Mesenchymal stem cell (in vitro differentiated cells and primary cell): ENCODE data around the gene CHCHD4.

Experiments used
- DNase-seq: peaks from one replicate; pipeline ENCODE4 v3.0.0-alpha.2; 2013
- H2AFZ ChIP-seq: one replicate; pipeline ENCODE4 v1.6.1; 2013; ENCODE audit warnings: low read depth, mild to moderate bottlenecking, control low read depth, inconsistent platforms, low read length, moderate library complexity
- H2AK5ac ChIP-seq: 2 replicates; pipeline ENCODE4 v1.6.1; 2013; ENCODE audit warnings: low read length, moderate library complexity, mild to moderate bottlenecking, inconsistent platforms; ENCODE audit not compliant: severe bottlenecking
- H2BK120ac ChIP-seq: one replicate; pipeline ENCODE4 v1.6.1; 2013; ENCODE audit warnings: low read depth, mild to moderate bottlenecking, inconsistent platforms, low read length, moderate library complexity
- H2BK12ac ChIP-seq, 2 experiments: one replicate each; pipeline ENCODE4 v1.6.1; 2013; ENCODE audit warnings: inconsistent platforms in 2 of 2, low read length in 2 of 2, mild to moderate bottlenecking in 2 of 2, moderate library complexity in 2 of 2, control low read depth in 1 of 2
- H2BK15ac ChIP-seq: one replicate; pipeline ENCODE4 v1.6.1; 2013; ENCODE audit warnings: mild to moderate bottlenecking, low read depth, inconsistent platforms; ENCODE audit not compliant: poor library complexity, severe bottlenecking
- H2BK5ac ChIP-seq: 2 replicates; pipeline ENCODE4 v1.6.1; 2013; ENCODE audit warnings: low read depth, mild to moderate bottlenecking, low read length, control low read depth, inconsistent platforms; ENCODE audit not compliant: poor library complexity, severe bottlenecking
- H3K14ac ChIP-seq, 2 experiments: one replicate each; pipeline ENCODE4 v1.6.1; 2013; ENCODE audit warnings: inconsistent platforms in 2 of 2, low read length in 2 of 2, control low read depth in 1 of 2, mild to moderate bottlenecking in 1 of 2, moderate library complexity in 1 of 2
- H3K18ac ChIP-seq, 2 experiments: one replicate each; pipeline ENCODE4 v1.6.1; 2013; ENCODE audit warnings: inconsistent platforms in 2 of 2, low read length in 2 of 2, control low read depth in 1 of 2, low read depth in 1 of 2, mild to moderate bottlenecking in 1 of 2
- H3K23ac ChIP-seq, 2 experiments: one replicate each; pipeline ENCODE4 v1.6.1; 2013; ENCODE audit warnings: inconsistent platforms in 2 of 2, low read length in 2 of 2, mild to moderate bottlenecking in 2 of 2, moderate library complexity in 2 of 2, control low read depth in 1 of 2
- H3K27ac ChIP-seq: 2 replicates; pipeline ENCODE4 v1.5.1; 2013; ENCODE audit warnings: mild to moderate bottlenecking, moderate library complexity, low read length, control low read depth, inconsistent platforms; ENCODE audit not compliant: poor library complexity, severe bottlenecking
- H3K27me3 ChIP-seq, 2 experiments: 2 replicates each; pipeline versions ENCODE4 v1.6.1 to v1.7.0; 2013; ENCODE audit warnings: low read length in 2 of 2, mild to moderate bottlenecking in 2 of 2, moderate library complexity in 2 of 2, control low read depth in 1 of 2, inconsistent platforms in 1 of 2; ENCODE audit not compliant: control insufficient read depth in 1 of 2, insufficient read depth in 1 of 2
- H3K36me3 ChIP-seq, 2 experiments: 2 replicates each; pipeline versions ENCODE4 v1.6.1 to v1.7.0; 2013; ENCODE audit warnings: low read length in 2 of 2, control low read depth in 1 of 2, inconsistent platforms in 1 of 2, low read depth in 1 of 2, mild to moderate bottlenecking in 1 of 2; ENCODE audit not compliant: insufficient read depth in 2 of 2, control insufficient read depth in 1 of 2
- H3K4ac ChIP-seq, 2 experiments: one replicate each; pipeline ENCODE4 v1.6.1; 2013; ENCODE audit warnings: inconsistent platforms in 2 of 2, low read length in 2 of 2, mild to moderate bottlenecking in 2 of 2, moderate library complexity in 2 of 2, control low read depth in 1 of 2, low read depth in 1 of 2
- H3K4me1 ChIP-seq: 2 replicates; pipeline ENCODE4 v1.6.1; 2013; ENCODE audit warnings: low read depth, low read length, control low read depth; ENCODE audit not compliant: control insufficient read depth, insufficient read depth
- H3K4me2 ChIP-seq: 2 replicates; pipeline ENCODE4 v1.6.1; 2013; ENCODE audit warnings: low read length, mild to moderate bottlenecking, inconsistent platforms; ENCODE audit not compliant: poor library complexity, severe bottlenecking
- H3K4me3 ChIP-seq, 2 experiments: 2 replicates each; pipeline versions ENCODE4 v1.5.1 to v1.7.0; 2013; ENCODE audit warnings: low read length in 2 of 2, mild to moderate bottlenecking in 2 of 2, control low read depth in 1 of 2, low read depth in 1 of 2; ENCODE audit not compliant: insufficient read depth in 1 of 2
- H3K79me1 ChIP-seq: replicated peaks from 2 replicates; pipeline ENCODE4 v1.6.1; 2013; ENCODE audit warnings: mild to moderate bottlenecking, control low read depth, low read length, inconsistent platforms; ENCODE audit not compliant: poor library complexity, severe bottlenecking
- H3K9ac ChIP-seq: 2 replicates; pipeline ENCODE4 v1.7.0; 2013; ENCODE audit warnings: mild to moderate bottlenecking, low read length, moderate library complexity
- H3K9me3 ChIP-seq: 2 replicates; pipeline ENCODE4 v1.7.0; 2013; ENCODE audit warnings: mild to moderate bottlenecking, low read length; ENCODE audit not compliant: control insufficient read depth
- H4K8ac ChIP-seq: one replicate; pipeline ENCODE4 v1.6.1; 2013; ENCODE audit warnings: inconsistent platforms, mild to moderate bottlenecking, low read length, moderate library complexity
- H4K91ac ChIP-seq: one replicate; pipeline ENCODE4 v1.6.1; 2013; ENCODE audit warnings: mild to moderate bottlenecking, low read length, inconsistent platforms
- WGBS: methylation state at CpG from one replicate; pipeline ENCODE4 v1.1.7; 2013; ENCODE audit warnings: mixed read lengths; 5-methylcytosine and 5-hydroxymethylcytosine counted together

The CHCHD4 gene

DNA sequence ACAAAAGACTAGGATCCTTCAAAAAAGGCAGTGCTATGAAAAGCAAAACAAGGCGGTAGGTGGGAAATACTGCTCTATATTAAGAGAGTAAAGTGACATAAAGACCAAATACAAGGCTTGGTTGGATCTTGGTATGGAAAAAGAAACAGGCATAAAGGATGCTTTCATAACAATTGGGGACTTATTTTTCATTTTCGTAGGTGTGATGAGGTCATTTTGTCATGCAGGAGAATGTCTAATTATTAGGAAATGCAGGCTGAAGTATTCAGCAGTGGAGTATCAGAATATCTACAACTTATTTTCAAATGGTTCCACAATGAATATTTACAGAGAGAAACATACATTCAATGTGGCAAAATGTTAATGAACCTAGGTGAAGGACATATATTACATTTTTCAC, 44.8 kb upstream of the CHCHD4 start:
- Histone ChIP-seq H4K8ac (no peak overlapping the region), H2AFZ (no peak overlapping the region), H3K18ac (no peak overlapping the region), H2BK15ac (no peak overlapping the region), H2AK5ac (no peak overlapping the region), H3K4me2 (no peak overlapping the region), H3K79me1 (peaks cover 39% of the 10 kb centered on the region), H2BK5ac (no peak overlapping the region), H3K36me3 (peaks cover 49 to 87% of the 10 kb centered on the region in 2 experiments), H4K91ac (no peak overlapping the region), H3K4me1 (no peaks in the 10 kb centered on the region), H3K9ac (peak overlapping the region; percentile 40), H2BK120ac (no peak overlapping the region), H3K23ac (no peak overlapping the region), H3K4me3 (no peak overlapping the region), H3K27ac (no peak overlapping the region), H3K4ac (no peak overlapping the region), H3K14ac (no peak overlapping the region), H3K27me3 (no peaks in the 10 kb centered on the region), H3K9me3 (no peaks in the 10 kb centered on the region), H2BK12ac (no peak overlapping the region)
- no peak for DNase-seq
- WGBS: 100% methylated on average over 1 of the region's 2 CpGs

DNA sequence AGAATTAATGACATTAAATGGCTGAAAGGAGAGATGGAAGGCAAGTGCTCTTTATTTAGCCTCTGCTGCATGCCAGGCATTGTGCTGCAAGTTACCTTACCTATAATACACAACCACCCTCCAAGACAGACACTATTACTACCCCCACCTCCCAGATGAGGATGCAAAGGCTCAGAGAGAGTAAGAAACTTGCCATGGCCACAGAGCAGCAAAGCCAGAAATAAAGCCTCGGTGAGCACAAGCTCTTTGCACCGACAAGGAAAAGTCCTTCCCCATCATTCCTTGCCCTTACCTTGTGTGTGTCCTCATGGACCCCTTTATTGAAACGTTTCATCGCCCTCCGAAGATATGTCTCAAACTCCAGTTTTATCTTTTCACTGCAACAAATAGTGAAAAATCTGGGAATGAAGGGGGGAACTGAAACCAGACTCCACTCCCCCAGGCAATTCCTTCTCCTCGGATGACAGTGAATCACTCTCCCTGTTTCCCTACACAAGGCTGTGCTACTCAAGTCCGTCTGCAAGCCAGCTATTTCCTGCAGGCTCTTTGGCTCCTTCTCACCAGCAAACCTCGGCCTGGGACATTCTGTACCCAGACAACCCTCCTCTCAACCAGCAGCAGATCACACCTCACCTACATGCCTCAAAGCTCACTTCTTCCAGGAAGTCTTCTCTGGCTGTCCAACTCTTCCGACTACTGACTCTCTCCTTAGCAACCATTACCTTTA, 42.4 kb upstream of the CHCHD4 start:
- Histone ChIP-seq H3K79me1 (peaks cover 39% of the 10 kb centered on the region), H2AK5ac (no peak overlapping the region), H2BK15ac (no peak overlapping the region), H3K14ac (no peak overlapping the region), H3K23ac (no peak overlapping the region), H4K91ac (no peak overlapping the region), H3K4me3 (no peak overlapping the region), H3K9me3 (peaks cover 15% of the 10 kb centered on the region), H3K36me3 (peaks cover 50 to 99% of the 10 kb centered on the region in 2 experiments), H3K27ac (no peak overlapping the region), H3K18ac (no peak overlapping the region), H4K8ac (no peak overlapping the region), H3K4me2 (no peak overlapping the region), H2BK120ac (no peak overlapping the region), H2BK5ac (no peak overlapping the region), H2AFZ (no peak overlapping the region), H2BK12ac (no peak overlapping the region), H3K4ac (no peak overlapping the region), H3K9ac (no peak overlapping the region), H3K27me3 (no peaks in the 10 kb centered on the region), H3K4me1 (no peaks in the 10 kb centered on the region)
- DNase-seq: no peak
- 95% methylated on average over 9 of the region's 9 CpGs for WGBS

DNA sequence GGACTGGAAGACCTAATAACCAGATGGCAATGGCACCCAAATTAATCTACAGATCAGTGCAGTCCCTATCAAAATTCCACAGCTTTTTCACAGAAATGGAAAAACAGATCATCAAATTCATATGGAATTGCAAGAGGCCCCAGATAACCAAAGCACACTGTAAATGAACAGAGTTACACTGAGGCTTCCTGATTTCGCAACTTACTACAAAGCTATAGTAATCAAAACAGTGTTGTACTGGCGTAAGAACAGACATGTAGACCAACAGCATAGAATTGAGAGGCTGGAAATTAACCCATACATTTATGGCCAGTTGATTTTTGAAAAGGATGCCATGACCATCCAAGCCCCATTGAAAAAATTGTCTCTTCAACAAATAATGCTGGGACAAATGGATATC, 37.5 kb upstream of the CHCHD4 start:
- no peak overlapping the region for H4K91ac ChIP-seq
- H3K23ac ChIP-seq: no peak overlapping the region
- no peak overlapping the region for H2BK5ac ChIP-seq
- no peak overlapping the region for H2AK5ac ChIP-seq
- no peak overlapping the region for H3K4ac ChIP-seq
- peaks cover 54 to 99% of the 10 kb centered on the region in 2 experiments for H3K36me3 ChIP-seq
- H3K27me3 ChIP-seq: no peaks in the 10 kb centered on the region
- no peak overlapping the region for H2AFZ ChIP-seq
- no peaks in the 10 kb centered on the region for H3K4me1 ChIP-seq
- no peak overlapping the region for H2BK15ac ChIP-seq
- no peak overlapping the region for H4K8ac ChIP-seq
- H2BK120ac ChIP-seq: no peak overlapping the region
- H3K14ac ChIP-seq: no peak overlapping the region
- no peak for DNase-seq
- H3K4me3 ChIP-seq: no peak overlapping the region
- no peak overlapping the region for H3K27ac ChIP-seq
- 83% methylated on average over 2 of the region's 2 CpGs for WGBS
- H2BK12ac ChIP-seq: no peak overlapping the region
- no peak overlapping the region for H3K9ac ChIP-seq
- H3K4me2 ChIP-seq: no peak overlapping the region
- peaks cover 29% of the 10 kb centered on the region for H3K9me3 ChIP-seq
- H3K79me1 ChIP-seq: peaks cover 49% of the 10 kb centered on the region
- H3K18ac ChIP-seq: no peak overlapping the region

DNA sequence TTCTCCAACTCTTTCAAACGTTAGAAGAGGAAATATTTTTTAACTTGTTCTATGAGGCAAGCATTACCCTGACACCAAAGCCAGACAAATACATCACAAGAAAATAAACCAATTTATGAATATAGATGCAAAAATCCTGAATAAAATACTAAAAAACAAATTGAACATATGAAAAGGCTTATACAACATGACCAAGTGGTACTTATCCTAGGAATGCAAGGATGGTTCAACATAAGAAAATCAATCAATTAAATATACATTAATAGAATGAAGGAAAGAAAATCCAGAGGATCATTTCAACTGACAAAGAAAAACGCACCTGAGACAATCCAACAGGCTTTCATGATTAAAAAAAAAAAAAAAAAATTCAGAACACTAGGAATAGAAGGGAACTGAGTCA, 36.6 kb upstream of the CHCHD4 start:
- H3K27ac ChIP-seq: no peak overlapping the region
- H3K4me2 ChIP-seq: no peak overlapping the region
- H2BK120ac ChIP-seq: no peak overlapping the region
- H3K23ac ChIP-seq: no peak overlapping the region
- no peaks in the 10 kb centered on the region for H3K4me1 ChIP-seq
- no peak overlapping the region for H4K91ac ChIP-seq
- no peak overlapping the region for H2BK12ac ChIP-seq
- H3K4me3 ChIP-seq: peak overlapping the region in 1 of 2 experiments; percentile 5
- H2BK15ac ChIP-seq: no peak overlapping the region
- peaks cover 46% of the 10 kb centered on the region for H3K79me1 ChIP-seq
- no peaks in the 10 kb centered on the region for H3K27me3 ChIP-seq
- H3K9ac ChIP-seq: no peak overlapping the region
- no peak overlapping the region for H2AK5ac ChIP-seq
- peaks cover 50 to 99% of the 10 kb centered on the region in 2 experiments for H3K36me3 ChIP-seq
- no peak overlapping the region for H3K14ac ChIP-seq
- H3K9me3 ChIP-seq: peaks cover 29% of the 10 kb centered on the region
- no peak overlapping the region for H2AFZ ChIP-seq
- no peak overlapping the region for H3K18ac ChIP-seq
- no peak for DNase-seq
- WGBS: no CpG with 5 or more reads among the region's 2 CpGs
- no peak overlapping the region for H2BK5ac ChIP-seq
- no peak overlapping the region for H3K4ac ChIP-seq
- no peak overlapping the region for H4K8ac ChIP-seq
